Activated naive CD8-positive, alpha-beta T cell treated with anti-CD3 and anti-CD28 coated beads, Interleukin-2, amount 50 U/mL, for 16 hours (primary cell): ENCODE measurements around the gene SPG7.

Source experiments
- DNase-seq: peaks from one replicate; pipeline ENCODE4 v3.0.0-alpha.2; 2020; ENCODE audit warnings: low read depth, low spot score

SPG7 gene

GRCh38 chr16:89511374-89511773, 3.2 kb downstream of the SPG7 start:
- no peak for DNase-seq

GRCh38 chr16:89512453-89512852, 4.2 kb downstream of the SPG7 start:
- DNase-seq, result no peak

- DNase-seq, result no peak
Measured at GRCh38 chr16:89517128-89517527, 8.9 kb downstream of the SPG7 start.

- DNase-seq, result no peak
Measured at GRCh38 chr16:89519881-89520280, 11.7 kb downstream of the SPG7 start.

GRCh38 chr16:89522287-89522686, 14.1 kb downstream of the SPG7 start:
- no peak for DNase-seq

GRCh38 chr16:89523680-89524344, 15.6 kb downstream of the SPG7 start:
- DNase-seq, result no peak

GRCh38 chr16:89525146-89525913, 17.1 kb downstream of the SPG7 start:
- DNase-seq, result no peak

- no peak for DNase-seq
Measured at GRCh38 chr16:89529097-89529496, 20.9 kb downstream of the SPG7 start.

GRCh38 chr16:89530401-89531381, 22.5 kb downstream of the SPG7 start:
- no peak for DNase-seq

- no peak for DNase-seq
Measured at GRCh38 chr16:89531821-89532526, 23.8 kb downstream of the SPG7 start.

- DNase-seq, result no peak
Measured at GRCh38 chr16:89534252-89534756, 26.1 kb downstream of the SPG7 start.

GRCh38 chr16:89536371-89536770, 28.2 kb downstream of the SPG7 start:
- DNase-seq, result no peak

- DNase-seq, result no peak
Measured at GRCh38 chr16:89536886-89537548, 28.8 kb downstream of the SPG7 start.

GRCh38 chr16:89537549-89537925, 29.3 kb downstream of the SPG7 start:
- no peak for DNase-seq

- DNase-seq, result no peak
Measured at GRCh38 chr16:89538286-89538685, 30.1 kb downstream of the SPG7 start.

GRCh38 chr16:89540557-89540956, 32.4 kb downstream of the SPG7 start:
- DNase-seq, result no peak

GRCh38 chr16:89541792-89542191, 33.6 kb downstream of the SPG7 start:
- no peak for DNase-seq

GRCh38 chr16:89544113-89544512, 35.9 kb downstream of the SPG7 start:
- DNase-seq, result no peak

- DNase-seq, result no peak
Measured at GRCh38 chr16:89544713-89545043, 36.5 kb downstream of the SPG7 start.

GRCh38 chr16:89545044-89545830, 37.0 kb downstream of the SPG7 start:
- DNase-seq, result no peak
